Measurements from ENCODE around the gene DNAAF6. TPM values are rescaled to one million over a fixed set of nuclear protein-coding genes. Genes with fewer than 3 reads are reported as not detected.
"Not testable (repeated sequence)": the region's sequence is repeated elsewhere in the genome, so short reads cannot be mapped to it uniquely, and the experiment has no call there.

The DNAAF6 gene
- polyA plus RNA-seq, result not detected

- 0 to 29% (median 2%) methylated on average over 64 to 66 of the region's 66 CpGs for WGBS, 3 donors
- no peak within 1 kb of the TSS for H3K27ac ChIP-seq (ENCODE audit: low read depth, low read length)
Observed at GRCh38 chrX:107205770-107206696, at the start of gene DNAAF6, which contains the start of gene NUP62CL. Gene DNAAF6 (plus strand): TSS chrX:107206611. CDS start chrX:107212876, 6,265 bp downstream. Gene NUP62CL (minus strand): TSS chrX:107206433. CDS start chrX:107175146, 31,287 bp downstream.

DNA sequence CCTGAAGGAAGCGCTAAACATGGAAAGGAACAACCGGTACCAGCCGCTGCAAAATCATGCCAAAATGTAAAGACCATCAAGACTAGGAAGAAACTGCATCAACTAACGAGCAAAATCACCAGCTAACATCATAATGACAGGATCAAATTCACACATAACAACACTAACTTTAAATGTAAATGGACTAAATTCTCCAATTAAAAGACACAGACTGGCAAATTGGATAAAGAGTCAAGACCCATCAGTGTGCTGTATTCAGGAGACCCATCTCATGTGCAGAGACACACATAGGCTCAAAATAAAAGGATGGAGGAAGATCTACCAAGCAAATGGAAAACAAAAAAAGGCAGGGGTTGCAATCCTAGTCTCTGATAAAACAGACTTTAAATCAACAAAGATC, 48.8 kb upstream of the DNAAF6 start:
- WGBS, 3 donors, result 73 to 96% methylated on average over 3 to 4 of the region's 4 CpGs; no CpG with 5 or more reads in 1 of the 3 donors
- H3K27ac ChIP-seq (ENCODE audit: low read depth, low read length), result not testable (repeated sequence)

DNA sequence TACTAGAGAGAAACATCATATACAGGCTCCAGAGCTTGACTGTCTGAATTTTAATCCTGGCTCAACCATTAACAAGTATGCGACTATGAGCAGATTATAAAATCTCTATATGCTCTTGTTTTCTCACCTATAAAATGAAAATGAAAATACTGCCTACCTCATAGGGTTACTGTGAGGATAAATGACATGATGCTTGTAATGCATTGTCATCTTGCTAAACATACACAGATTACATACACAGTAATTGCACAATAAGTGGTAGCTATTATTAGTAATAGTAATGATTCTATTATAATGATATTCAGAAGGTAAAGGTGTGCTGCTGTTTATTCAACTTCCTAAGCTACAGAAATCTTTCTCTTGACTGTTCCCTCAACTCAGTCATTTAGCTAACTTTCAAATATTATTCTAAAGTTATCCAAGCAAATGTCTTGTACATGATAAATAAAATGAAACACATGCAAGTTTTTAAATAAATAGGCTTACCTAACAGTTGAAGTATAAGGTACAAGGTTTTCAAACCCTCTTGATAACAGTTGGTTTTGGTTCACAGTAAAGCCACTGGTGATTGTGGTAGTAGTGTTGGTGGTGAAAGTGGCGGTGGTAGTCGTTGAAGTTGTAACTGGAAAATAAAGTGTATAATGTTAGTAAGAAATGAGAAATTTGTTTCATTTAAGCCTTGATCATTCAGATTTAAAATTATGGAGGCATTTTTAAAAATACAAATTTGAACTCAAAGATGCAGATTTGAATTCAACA, 39.1 kb upstream of the DNAAF6 start:
- H3K27ac ChIP-seq (ENCODE audit: low read depth, low read length), result no peak overlapping the region
- WGBS, 3 donors, result 77 to 96% (median 91%) methylated on average over 3 of the region's 3 CpGs

- no peak overlapping the region for H3K27ac ChIP-seq (ENCODE audit: low read depth, low read length)
Observed at GRCh38 chrX:107168257-107168656, 38.2 kb upstream of the DNAAF6 start.

GRCh38 chrX:107168712-107169111, 37.7 kb upstream of the DNAAF6 start:
- WGBS, 3 donors, result 76 to 86% (median 83%) methylated on average over 1 of the region's 1 CpG
- H3K27ac ChIP-seq (ENCODE audit: low read depth, low read length), result no peak overlapping the region

- no peak overlapping the region for H3K27ac ChIP-seq (ENCODE audit: low read depth, low read length)
Observed at GRCh38 chrX:107171369-107172102, 34.9 kb upstream of the DNAAF6 start.

GRCh38 chrX:107197319-107197718, 9.1 kb upstream of the DNAAF6 start:
- WGBS, 3 donors, result 60 to 100% (median 75%) methylated on average over 1 of the region's 1 CpG
- no peak overlapping the region for H3K27ac ChIP-seq (ENCODE audit: low read depth, low read length)

- WGBS, 3 donors, result 79 to 90% (median 85%) methylated on average over 6 of the region's 6 CpGs
- not testable (repeated sequence) for H3K27ac ChIP-seq (ENCODE audit: low read depth, low read length)
Observed at GRCh38 chrX:107198074-107198473, 8.3 kb upstream of the DNAAF6 start.

DNA sequence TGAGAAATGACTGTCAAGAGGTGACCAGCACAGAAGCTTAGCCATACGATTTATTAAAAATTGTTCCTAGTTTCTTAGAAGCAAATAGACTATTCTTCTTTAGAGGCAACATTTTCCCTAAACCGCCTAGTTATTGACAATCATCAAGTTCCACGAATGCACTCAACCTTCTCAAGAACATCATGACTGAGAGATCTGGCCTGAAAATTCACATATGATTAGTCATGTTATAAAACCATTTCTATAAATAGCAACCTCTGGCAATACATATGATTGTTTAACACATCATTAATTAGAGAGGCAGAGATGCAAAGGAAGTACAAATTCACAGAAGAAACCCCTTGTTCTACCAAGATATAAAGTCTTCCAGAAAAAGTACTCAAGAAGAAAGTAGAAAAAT, 6.9 kb upstream of the DNAAF6 start:
- WGBS, 3 donors, result 67 to 93% (median 81%) methylated on average over 3 of the region's 3 CpGs
- H3K27ac ChIP-seq (ENCODE audit: low read depth, low read length), result no peak overlapping the region

DNA sequence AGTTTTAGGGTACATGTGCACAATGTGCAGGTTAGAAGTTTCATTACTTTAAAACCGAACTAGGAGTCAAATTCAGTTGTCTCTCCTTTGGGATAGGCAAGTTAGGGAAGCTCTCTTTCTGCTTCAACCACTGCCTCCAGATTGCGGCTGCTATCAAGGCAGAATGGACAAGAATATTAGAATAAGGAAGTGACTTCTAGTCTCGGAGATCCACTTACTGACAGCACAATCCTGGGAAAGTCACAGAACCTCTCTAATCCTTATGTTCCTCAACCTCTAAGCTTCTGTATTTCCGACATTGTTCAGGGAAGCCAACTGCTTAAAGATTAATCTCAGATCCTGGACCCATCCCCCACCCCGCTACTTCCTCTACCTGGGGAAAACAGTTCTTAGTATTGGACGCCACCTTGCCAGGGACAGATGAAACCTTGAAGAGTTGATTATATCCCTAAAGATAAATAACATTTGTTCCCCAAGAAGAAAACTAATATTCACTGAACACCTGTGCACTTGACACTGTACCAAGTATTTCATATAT, 2.3 kb upstream of the DNAAF6 start:
- 41 to 84% (median 79%) methylated on average over 6 of the region's 6 CpGs for WGBS, 3 donors
- H3K27ac ChIP-seq (ENCODE audit: low read depth, low read length), result no peak overlapping the region

GRCh38 chrX:107206697-107207065, 270 bp downstream of the DNAAF6 start:
- WGBS, 3 donors, result 52 to 60% (median 55%) methylated on average over 9 of the region's 9 CpGs
- H3K27ac ChIP-seq (ENCODE audit: low read depth, low read length), result no peak overlapping the region

GRCh38 chrX:107207089-107207488, 678 bp downstream of the DNAAF6 start:
- WGBS, 3 donors, result 82 to 93% (median 91%) methylated on average over 7 of the region's 7 CpGs
- no peak overlapping the region for H3K27ac ChIP-seq (ENCODE audit: low read depth, low read length)

- WGBS, 3 donors, result 95 to 97% (median 95%) methylated on average over 9 of the region's 9 CpGs
- H3K27ac ChIP-seq (ENCODE audit: low read depth, low read length), result no peak overlapping the region
Observed at GRCh38 chrX:107207943-107208342, 1.5 kb downstream of the DNAAF6 start.

DNA sequence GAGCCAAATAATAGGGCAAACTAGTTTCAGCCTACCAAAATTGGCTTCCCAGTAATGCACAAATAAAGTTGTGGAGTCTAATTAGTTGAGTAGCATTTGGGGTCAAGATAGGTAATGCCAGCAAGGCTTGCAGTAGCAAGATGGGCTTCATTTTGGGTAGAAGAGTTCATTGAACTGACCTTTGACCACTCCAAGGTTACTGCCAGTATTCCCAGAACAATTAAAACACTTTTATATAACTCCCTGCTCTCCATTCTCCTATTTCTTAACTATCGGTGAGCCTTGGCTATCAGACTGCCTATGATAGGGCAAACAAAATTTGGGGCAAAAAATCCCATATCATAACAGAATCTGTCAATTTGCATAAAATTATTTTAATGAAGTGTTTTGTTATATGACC, 7.1 kb downstream of the DNAAF6 start:
- H3K27ac ChIP-seq (ENCODE audit: low read depth, low read length), result no peak overlapping the region
- 77 to 93% (median 92%) methylated on average over 1 of the region's 1 CpG for WGBS, 3 donors

DNA sequence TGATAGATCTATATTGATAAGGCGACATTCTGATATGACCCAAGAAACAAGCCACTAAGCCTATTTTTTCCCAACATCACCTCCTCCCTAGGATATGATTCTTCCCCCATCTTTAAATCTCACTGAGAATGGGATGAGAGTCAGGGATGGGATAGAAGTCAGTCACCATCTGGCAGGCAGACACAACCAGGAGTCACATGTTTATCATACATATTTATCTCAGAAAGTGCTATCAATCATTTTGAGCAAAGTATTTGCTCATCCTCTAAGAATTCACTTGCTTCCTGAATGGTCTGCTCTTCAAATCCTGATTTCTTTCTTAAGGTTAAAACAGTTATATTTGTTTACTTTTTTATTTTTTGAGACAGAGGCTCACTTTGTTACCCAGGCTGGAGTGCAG, 20.3 kb downstream of the DNAAF6 start:
- 77 to 81% (median 79%) methylated on average over 1 of the region's 1 CpG for WGBS, 3 donors
- H3K27ac ChIP-seq (ENCODE audit: low read depth, low read length), result no peak overlapping the region

GRCh38 chrX:107227780-107228485, 21.5 kb downstream of the DNAAF6 start:
- WGBS, 3 donors, result 85 to 95% (median 93%) methylated on average over 2 of the region's 2 CpGs

DNA sequence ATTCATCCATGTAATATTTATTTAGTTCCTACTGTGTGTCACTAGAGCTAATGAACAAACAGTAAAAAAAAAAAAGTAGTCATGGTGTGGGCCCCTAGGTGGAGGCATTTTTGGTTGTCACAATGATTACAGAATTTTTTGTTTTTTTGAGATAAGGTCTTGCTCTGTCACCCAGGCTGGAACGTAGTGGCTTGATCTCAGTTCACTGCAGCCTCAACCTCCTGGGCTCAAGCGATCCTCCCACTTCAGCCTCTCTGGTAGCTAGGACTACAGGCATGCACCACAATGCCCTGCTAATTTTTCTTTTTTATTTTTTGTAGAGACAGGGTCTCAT, 22.0 kb downstream of the DNAAF6 start:
- no peak overlapping the region for H3K27ac ChIP-seq (ENCODE audit: low read depth, low read length)
- 67 to 87% (median 76%) methylated on average over 2 of the region's 2 CpGs for WGBS, 3 donors

More at GRCh38 chrX:107227780-107228485, 21.5 kb downstream of the DNAAF6 start:
- no peak overlapping the region for H3K27ac ChIP-seq (ENCODE audit: low read depth, low read length)

DNA sequence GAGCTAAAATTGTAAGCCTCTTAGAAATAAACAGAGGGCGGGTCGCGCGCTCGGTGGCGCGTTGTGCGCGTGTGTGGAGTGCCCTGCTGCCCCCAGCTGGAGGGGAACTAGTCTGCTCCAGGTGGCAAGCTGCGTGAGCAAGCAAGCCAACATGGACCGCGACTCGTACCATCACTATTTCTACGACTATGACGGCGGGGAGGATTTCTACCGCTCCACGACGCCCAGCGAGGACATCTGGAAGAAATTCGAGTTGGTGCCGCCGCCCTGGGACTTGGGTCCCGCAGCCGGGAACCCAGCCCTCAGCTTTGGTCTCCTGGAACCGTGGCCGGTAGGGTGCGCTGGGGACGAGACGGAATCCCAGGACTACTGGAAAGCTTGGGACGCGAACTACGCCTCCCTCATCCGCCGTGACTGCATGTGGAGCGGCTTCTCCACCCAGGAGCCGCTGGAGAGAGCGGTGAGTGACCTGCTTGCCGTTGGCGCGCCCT, 66.1 kb downstream of the DNAAF6 start:
- 3 to 20% (median 7%) methylated on average over 27 to 41 of the region's 41 CpGs for WGBS, 3 donors
- no peak overlapping the region for H3K27ac ChIP-seq (ENCODE audit: low read depth, low read length)

Data from adipose tissue (tissue), 3 donors.